ENCODE measurements around the gene ADNP2.

The ADNP2 gene

DNA sequence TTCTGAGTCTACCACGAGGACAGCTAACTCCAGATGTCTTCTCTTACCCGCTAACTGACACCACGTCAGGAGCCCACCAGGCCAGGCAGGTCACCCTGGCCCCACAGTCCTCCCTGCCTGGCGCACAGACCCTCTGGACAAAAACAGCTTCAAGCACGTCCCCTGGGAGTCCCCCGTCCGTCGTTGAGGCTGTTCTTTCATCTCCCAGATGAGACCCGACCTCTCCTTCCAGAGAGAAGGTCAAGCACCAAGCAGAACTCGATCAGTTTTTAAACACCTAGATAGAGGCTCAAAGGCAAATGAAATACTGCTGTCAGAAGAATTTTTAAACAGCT lies 80.4 kb downstream of the ADNP2 start:
- Histone ChIP-seq H3K27ac (ENCODE audit: low read depth, low read length) (no peak overlapping the region), H3K27me3 (ENCODE audit: insufficient read depth, low read length) (0 out of 2 replicates have a peak, but pooled peaks cover 16% of the 10 kb centered on the region), H3K79me2 (ENCODE audit: control insufficient read depth, insufficient read depth, low read length, unreplicated experiment) (no peaks in the 10 kb centered on the region), H3K4me1 (ENCODE audit: control insufficient read depth, insufficient read depth, low read length, unreplicated experiment) (no peaks in the 10 kb centered on the region), H2AFZ (ENCODE audit: low read length, unreplicated experiment) (no peak overlapping the region), H3K36me3 (ENCODE audit: insufficient read depth, low read length) (no peaks in the 10 kb centered on the region), H3K4me3 (ENCODE audit: low read depth, low read length) (no peak overlapping the region)
